ENCODE measurements around the gene RHNO1.
A peak's percentile ranks its signal among the peaks of the same experiment; 100 is the strongest.
"Not testable (repeated sequence)": the region's sequence is repeated elsewhere in the genome, so short reads cannot be mapped to it uniquely, and the experiment has no call there.

The RHNO1 gene

GRCh38 chr12:2858944-2859421, 18.0 kb upstream of the RHNO1 start:
- DNase-seq (ENCODE audit: low read depth): no peak

DNA sequence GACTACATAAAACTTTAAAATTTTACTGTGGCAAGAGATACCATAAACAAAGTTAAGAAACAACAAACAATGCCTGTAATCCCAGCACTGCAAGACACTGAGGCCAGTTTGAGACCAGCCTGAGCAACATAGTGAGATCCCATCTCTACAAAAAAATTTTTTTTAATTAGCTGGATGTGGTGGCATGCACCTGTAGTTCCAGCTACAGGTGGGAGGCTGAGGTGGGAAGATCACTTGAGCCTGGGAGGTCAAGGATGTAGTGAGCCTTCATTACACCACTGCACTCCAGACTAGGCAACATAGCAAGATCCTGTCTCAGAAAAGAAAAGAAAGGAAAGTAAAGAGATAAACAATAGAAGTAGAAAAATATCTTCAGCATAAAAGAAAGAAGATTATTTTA, 16.9 kb upstream of the RHNO1 start:
- DNase-seq (ENCODE audit: low read depth): no peak

GRCh38 chr12:2862876-2863275, 14.1 kb upstream of the RHNO1 start:
- DNase-seq (ENCODE audit: low read depth): no peak

GRCh38 chr12:2863402-2863801, 13.6 kb upstream of the RHNO1 start:
- DNase-seq (ENCODE audit: low read depth): not testable (repeated sequence)

- no peak for DNase-seq (ENCODE audit: low read depth)
These were observed 12.8 kb upstream of the RHNO1 start for GRCh38 chr12:2864198-2864597.

GRCh38 chr12:2868986-2869632, 7.9 kb upstream of the RHNO1 start:
- not testable (repeated sequence) for DNase-seq (ENCODE audit: low read depth)

DNA sequence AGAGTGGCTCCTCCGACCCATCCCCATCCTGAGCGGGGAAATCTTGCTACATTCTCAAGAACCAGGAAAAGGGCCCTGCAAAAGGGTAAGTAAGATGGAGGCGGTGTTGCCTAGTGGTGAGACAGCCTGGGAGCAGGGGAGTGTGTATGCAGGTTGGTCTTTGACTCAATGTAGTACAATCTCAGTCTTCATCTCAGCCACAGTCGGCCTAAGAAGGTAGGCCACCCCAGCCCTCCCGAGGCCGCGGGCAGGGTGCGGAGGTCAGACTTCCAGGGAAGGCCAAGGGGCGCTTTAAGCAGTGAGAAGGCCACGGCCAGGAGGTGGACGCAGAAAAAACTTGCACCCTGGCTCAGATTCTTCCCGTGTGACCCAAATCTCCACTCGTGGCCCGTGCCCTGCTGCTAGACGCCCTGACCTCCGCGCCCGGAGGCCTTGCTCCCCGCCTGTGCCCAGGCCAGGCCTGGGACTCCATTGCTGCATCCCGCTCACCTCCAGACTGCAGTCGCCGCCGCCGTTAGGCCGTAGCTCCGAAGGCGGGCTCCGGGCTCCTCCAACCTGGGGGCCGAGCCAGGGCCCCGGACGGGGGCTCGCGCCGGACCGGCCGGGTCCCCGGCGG, 484 bp upstream of the RHNO1 start:
- peak; percentile 26 for DNase-seq (ENCODE audit: low read depth)

GRCh38 chr12:2877953-2878732, 1.1 kb downstream of the RHNO1 start:
- DNase-seq (ENCODE audit: low read depth): no peak

DNA sequence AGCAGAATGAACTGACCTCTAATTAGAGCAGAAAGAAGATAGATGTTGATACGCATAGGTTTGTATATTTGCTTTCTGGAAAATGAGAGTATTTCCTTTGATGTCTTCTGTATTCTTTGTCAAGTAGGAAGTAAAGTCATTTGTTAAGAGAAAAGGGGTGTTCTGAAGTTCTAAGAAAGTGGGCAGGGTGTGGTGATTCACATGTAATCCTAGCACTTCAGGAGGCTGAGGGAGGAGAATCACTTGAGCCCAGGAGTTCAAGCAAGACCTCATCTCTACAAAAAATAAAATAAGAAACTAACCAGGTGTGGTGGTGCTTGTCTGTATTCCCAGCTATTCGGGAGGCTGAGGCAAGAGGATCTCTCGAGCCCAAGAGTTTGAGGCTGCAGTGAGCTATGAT, 2.8 kb downstream of the RHNO1 start:
- DNase-seq (ENCODE audit: low read depth): no peak

DNA sequence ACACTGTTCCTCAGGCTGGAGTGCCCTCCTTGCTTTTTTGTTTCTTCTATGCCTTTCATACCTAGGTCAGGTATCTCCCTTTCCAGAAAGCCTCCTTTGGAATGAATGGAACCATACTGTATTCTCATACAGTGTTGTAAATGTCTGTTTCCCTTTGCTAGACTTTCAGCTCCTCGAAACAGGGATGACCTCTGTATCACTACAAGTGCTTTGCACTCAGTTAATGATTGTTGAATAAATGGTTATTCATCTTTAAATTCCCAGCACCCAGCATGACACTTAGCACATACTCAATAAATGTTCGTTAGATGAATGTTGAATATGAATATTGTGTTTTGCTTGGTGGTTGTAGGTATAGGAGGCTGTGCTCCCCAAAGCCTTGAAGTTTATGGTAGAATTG, 7.8 kb downstream of the RHNO1 start:
- DNase-seq (ENCODE audit: low read depth): no peak

DNA sequence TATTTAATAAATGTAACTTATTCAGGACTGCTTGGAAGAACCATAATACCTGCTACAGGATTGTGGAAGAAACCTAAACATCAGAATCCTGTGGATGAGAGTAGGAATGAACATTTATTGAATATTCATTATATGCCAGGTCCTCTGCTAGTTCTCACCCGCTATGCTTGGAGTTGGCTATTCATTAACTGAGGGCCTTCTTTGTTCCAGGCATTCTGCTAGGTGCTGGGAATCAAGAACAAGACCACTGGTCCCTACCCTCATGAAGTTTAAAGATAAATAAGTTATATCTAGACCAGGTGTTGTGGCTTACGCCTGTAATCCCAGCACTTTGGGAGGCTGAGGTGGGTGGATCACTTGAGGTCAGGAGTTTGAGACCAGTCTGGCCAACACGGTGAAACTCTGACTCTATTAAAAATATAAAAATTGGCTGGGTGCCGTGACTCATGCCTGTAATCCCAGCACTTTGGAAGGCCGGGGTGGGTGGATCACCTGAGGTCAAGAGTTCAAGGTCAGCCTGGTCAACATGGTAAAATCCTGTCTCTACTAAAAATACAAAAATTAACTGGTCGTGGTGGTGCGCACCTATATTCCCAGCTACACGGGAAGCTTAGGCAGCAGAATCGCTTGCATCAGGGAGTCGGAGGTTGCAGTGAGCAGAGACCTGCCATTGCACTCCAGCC, 9.9 kb downstream of the RHNO1 start:
- no peak for DNase-seq (ENCODE audit: low read depth)

GRCh38 chr12:2890001-2890387, 13.0 kb downstream of the RHNO1 start:
- DNase-seq (ENCODE audit: low read depth): no peak

- peak; percentile 95 for DNase-seq (ENCODE audit: low read depth)
These were observed 13.6 kb downstream of the RHNO1 start, which contains the start of gene TULP3 for GRCh38 chr12:2890388-2891239. TULP3 (plus strand) TSS chr12:2890891; CDS start chr12:2890948, 57 bp downstream.

DNA sequence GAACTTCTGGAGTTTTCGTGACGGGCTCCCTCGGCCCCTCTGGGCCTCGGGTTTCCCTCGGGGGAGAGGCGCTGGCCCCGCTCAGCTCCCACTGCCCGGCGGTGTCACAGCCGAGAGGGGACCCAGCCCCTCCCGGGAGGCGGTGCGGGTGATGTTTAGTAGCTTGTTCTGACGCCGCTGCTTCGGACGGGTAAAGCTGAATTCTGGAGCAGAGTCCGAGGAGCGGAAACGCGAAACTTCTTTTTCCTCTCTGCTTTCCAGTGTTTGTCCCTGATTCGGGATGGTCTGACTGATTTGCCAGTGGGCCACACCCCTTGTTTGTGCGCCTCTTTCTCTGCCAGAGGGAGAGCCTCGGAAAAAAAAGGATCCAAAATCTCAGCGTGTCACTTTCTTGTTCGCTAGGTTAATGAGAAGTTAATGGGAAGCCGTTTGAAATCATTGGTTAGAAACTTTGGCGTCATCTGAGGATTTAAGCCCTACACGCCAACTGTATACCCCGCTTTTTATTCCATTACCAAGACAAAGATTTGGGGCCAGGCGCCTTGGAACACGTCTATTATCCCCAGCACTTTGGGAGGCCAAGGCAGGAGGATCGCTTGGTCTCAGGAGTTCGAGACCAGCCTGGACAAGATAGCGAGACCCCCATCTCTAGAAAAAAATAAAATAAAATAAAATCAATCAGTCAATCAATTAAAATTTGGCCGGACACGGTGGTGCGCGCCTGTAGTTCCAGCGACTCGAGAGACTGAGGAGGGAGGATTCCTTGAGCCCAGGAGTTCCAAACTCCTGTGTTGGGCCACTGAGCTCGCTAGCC, 14.4 kb downstream of the RHNO1 start:
- DNase-seq (ENCODE audit: low read depth): no peak

DNA sequence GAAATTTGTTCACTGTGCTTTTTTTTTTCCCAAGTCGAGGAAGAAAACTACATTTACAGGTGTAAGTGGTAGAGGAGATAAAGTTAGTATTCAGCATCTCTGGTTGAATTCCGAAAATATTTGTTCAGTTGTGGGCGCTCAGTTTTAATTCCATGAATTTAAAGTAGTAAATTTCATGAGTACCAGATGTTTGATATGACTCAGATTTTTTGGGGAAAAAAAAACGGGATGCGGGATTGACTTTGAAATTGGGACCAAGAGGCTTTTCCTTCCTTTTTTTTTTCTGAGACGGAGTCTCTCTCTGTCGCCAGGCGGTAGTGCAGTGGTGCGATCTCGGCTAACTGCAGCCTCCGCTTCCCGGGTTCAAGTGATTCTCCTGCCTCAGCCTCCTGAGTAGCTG, 15.2 kb downstream of the RHNO1 start:
- no peak for DNase-seq (ENCODE audit: low read depth)

- no peak for DNase-seq (ENCODE audit: low read depth)
These were observed 16.0 kb downstream of the RHNO1 start for GRCh38 chr12:2893007-2893406.

- DNase-seq (ENCODE audit: low read depth): no peak
These were observed 18.0 kb downstream of the RHNO1 start for GRCh38 chr12:2895051-2895451.

GRCh38 chr12:2895511-2895910, 18.5 kb downstream of the RHNO1 start:
- DNase-seq (ENCODE audit: low read depth): no peak

GRCh38 chr12:2897418-2897817, 20.4 kb downstream of the RHNO1 start:
- no peak for DNase-seq (ENCODE audit: low read depth)

DNA sequence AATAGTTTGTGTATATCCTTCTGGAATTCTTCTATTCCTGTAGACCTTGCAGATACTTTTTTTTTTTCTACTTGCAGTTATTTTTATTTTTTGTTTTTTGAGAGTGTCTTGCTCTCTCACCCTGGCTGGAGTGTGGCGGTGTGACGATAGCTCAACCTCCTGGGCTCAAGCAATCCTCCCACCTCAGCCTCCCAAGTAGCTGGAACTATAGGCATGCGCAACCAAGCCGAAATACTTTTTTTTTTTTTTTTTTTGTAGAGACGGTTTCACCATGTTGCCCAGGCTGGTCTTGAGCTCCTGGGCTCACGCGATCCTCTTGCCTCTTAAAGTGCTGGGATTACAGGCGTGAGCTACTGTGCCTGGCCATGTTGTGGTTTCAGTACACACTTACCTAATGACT, 23.6 kb downstream of the RHNO1 start:
- DNase-seq (ENCODE audit: low read depth): no peak

All from activated T-cell treated with anti-CD3 and anti-CD28 coated beads for 48 hours (primary cell).